GM12873 (cell line): ENCODE data around the gene NOB1.

Experiments
- TF ChIP-seq, protein P1 (sequence below): IDR thresholded peaks from 2 replicates; pipeline ENCODE4 v1.5.1; 2012; ENCODE audit warnings: low read depth, mild to moderate bottlenecking, moderate library complexity, low read length, control low read depth; ENCODE audit not compliant: insufficient read depth; ENCODE audit errors: missing control alignments

The NOB1 gene

DNA sequence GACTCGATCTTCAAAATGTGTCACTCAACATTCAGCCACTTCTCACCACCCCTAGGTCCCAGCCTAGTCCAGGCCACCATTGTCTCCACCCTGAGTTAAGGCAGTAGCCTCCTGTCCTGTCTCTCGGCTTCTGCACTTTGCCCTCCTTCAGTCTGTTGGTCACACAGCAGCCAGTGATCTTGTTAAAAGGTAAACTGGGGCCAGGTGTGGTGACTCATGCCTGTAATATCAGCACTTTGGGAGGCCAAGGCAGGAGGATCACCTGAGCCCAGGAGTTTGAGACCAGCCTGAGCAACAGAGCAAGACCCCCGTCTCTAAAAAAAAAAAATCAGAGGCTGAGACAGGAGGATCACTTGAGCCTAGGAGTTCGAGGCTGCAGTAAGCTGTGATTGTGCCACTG lies 33.2 kb upstream of the NOB1 start:
- TF ChIP-seq, protein P1, sequence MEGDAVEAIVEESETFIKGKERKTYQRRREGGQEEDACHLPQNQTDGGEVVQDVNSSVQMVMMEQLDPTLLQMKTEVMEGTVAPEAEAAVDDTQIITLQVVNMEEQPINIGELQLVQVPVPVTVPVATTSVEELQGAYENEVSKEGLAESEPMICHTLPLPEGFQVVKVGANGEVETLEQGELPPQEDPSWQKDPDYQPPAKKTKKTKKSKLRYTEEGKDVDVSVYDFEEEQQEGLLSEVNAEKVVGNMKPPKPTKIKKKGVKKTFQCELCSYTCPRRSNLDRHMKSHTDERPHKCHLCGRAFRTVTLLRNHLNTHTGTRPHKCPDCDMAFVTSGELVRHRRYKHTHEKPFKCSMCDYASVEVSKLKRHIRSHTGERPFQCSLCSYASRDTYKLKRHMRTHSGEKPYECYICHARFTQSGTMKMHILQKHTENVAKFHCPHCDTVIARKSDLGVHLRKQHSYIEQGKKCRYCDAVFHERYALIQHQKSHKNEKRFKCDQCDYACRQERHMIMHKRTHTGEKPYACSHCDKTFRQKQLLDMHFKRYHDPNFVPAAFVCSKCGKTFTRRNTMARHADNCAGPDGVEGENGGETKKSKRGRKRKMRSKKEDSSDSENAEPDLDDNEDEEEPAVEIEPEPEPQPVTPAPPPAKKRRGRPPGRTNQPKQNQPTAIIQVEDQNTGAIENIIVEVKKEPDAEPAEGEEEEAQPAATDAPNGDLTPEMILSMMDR = no peak

- TF ChIP-seq, protein P1 = no peak
Observed at GRCh38 chr16:69784586-69784985, 29.9 kb upstream of the NOB1 start.

- TF ChIP-seq, protein P1 = no peak
Observed at GRCh38 chr16:69781118-69781517, 26.4 kb upstream of the NOB1 start.

GRCh38 chr16:69779724-69780123 lies 25.0 kb upstream of the NOB1 start:
- TF ChIP-seq, protein P1 = no peak

DNA sequence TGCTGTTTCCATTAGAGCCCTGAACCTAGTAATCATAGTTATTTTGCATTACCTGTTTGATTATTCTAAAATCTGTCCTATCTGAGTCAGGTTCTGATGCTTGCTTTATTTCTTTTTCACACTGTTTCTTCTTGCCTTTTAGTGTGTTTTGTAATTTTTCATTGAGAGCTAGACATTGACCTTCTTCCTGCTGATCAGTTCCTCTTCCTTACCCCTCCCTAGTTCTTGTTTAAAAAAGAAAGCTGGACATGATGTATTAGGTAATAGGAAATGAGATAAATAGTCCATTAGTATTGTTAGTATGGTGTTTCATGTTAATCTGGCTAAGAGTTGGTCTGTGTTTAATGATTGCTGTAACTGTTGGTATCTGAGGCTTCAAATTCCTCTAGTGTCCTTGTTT lies 20.8 kb upstream of the NOB1 start:
- TF ChIP-seq, protein P1 = no peak

DNA sequence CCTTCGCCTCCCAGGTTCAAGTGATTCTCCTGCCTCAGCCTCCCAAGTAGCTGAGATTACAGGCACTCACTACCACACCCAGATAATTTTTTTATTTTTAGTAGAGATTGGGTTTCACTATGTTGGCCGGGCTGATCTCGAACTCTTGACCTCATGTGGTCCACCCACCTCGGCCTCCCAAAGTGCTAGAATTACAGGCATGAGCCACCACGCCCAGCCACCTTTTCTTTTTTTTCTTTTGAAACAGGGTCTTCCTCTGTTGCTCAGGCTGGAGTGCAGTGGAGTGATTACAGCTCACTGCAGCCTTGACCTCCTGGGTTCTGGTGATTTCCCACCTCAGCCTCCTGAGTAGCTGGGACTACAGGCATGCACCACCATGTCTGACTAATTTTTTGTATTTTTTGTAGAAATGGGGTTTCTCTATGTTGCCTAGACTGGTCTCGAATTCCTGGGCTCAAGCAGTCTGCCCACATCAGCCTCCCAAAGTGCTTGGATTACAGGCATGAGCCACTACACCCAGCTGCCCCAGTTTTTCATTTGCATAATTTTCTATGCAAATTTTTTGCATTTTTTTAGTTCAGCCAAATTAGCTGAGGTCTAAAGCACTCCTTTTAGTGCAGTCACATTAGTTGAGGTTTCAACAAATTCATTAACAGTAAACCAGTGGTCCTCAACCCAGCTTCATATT lies 18.7 kb upstream of the NOB1 start:
- TF ChIP-seq, protein P1 = no peak

DNA sequence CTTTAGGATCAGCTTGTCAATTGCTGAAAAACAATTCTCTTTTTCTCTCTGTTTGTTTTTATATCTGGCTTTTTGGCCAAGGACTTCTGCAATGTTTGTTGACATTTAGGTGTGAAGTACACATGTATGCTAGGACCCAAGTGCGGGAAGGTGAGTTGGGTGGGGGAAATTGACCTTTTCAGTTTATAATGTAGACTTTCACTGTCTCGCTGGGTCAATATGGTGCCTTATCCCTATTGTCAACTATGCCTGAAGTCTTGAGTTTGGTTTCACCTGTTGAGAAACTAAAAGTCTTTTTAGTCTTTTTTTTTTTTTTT lies 16.9 kb upstream of the NOB1 start:
- TF ChIP-seq, protein P1 = no peak
